ENCODE results near the gene NPRL2.
A peak's percentile ranks its signal among the peaks of the same experiment; 100 is the strongest.

NPRL2 gene

DNA sequence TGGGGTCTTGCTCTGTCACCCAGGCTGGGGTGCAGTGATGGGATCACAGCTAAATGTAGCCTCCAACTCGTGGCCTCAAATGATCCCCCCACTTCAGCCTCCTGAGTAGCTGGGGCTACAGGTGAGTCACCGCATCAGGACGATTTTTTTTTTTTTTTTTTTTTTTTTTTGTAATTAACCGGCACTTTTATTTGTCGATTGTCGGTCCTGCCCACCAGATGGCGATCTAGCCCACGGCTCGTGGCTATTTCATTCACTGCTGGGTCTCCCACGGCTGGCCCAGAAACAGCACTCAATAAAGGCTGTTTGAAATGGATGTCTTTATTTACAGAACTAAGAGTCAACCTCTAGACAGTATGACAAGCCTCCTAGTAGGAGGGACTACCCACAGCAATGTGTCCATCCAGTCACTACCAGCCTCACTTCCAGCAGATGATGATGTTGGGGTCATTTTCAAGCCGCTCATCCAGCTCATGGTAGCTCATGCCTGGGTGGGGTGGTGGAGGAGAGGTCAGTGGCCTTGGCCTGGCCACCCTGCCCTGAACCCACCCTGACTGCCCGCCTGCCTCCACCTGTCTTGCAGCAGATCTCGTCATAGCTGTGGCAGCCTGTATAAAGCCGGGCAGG, 3.3 kb downstream of the NPRL2 start:
- H3K9ac ChIP-seq (ENCODE audit: low read depth, low read length), result no peak overlapping the region
- H3K4me1 ChIP-seq (ENCODE audit: insufficient read depth, low read length), result no peaks in the 10 kb centered on the region
- no peaks in the 10 kb centered on the region for H3K9me3 ChIP-seq (ENCODE audit: control insufficient read depth, insufficient read depth, low read length)
- H3K36me3 ChIP-seq (ENCODE audit: insufficient read depth, low read length), result no peaks in the 10 kb centered on the region

- Histone ChIP-seq H3K9ac (ENCODE audit: low read depth, low read length) (peak within 1 kb of the TSS; percentile 58; the same call in 1 of the 2 replicates), H3K9me3 (ENCODE audit: control insufficient read depth, insufficient read depth, low read length) (no peaks in the 10 kb centered on the region), H3K4me1 (ENCODE audit: insufficient read depth, low read length) (no peaks in the 10 kb centered on the region), H3K36me3 (ENCODE audit: insufficient read depth, low read length) (no peaks in the 10 kb centered on the region)
These were observed 4.9 kb downstream of the NPRL2 start, which contains the start of gene ZMYND10 for GRCh38 chr3:50345586-50346234. Gene ZMYND10, minus strand, starts transcription at chr3:50345732. Its CDS starts 153 bp downstream, at chr3:50345579.

GRCh38 chr3:50345008-50345407, 5.6 kb downstream of the NPRL2 start:
- Histone ChIP-seq H3K4me1 (ENCODE audit: insufficient read depth, low read length) (no peaks in the 10 kb centered on the region), H3K9me3 (ENCODE audit: control insufficient read depth, insufficient read depth, low read length) (no peaks in the 10 kb centered on the region), H3K36me3 (ENCODE audit: insufficient read depth, low read length) (no peaks in the 10 kb centered on the region), H3K9ac (ENCODE audit: low read depth, low read length) (peak overlapping the region; percentile 58; the same call in 1 of the 2 replicates)

DNA sequence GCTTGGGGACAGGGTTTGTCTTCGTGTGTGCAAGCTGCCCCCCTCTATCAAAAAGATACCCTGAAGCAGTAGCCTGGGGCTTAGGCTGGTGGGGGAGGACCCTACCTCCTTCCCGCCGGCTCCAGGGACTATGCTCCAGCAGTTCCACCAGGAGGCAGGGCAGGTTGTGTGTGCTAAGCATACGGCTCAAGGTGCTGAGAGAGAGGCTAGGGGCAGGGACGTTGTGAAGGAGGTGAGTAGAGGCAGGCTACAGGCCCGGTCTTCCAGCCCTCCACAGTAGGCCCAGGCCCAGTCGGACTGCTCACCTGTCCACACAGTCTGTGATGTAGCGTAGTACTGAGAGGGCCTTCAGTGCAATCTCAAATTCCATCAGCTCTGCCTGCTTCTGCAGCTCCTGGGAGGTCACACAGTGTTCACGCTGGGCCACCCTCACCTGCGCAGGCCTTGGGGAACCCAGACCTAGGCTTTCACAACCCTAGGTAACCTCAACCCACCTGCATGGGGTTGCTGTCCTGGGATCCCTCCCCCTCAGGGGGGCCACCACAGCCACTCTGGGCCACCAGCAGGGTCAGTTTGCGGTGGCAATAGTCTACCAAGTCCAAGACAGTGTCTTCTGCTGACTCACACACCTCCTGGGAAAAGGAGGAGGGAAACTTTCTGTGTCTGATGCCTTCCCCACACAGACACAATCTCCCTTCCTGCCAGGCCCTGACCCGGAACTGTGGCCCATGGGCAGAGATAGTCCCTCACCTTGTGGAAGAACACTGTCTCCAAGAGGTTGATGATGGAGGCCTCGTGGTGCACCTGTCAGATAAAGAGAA, 7.6 kb downstream of the NPRL2 start:
- no peak overlapping the region for H3K9ac ChIP-seq (ENCODE audit: low read depth, low read length)
- peaks cover 5% of the 10 kb centered on the region for H3K4me1 ChIP-seq (ENCODE audit: insufficient read depth, low read length)
- H3K36me3 ChIP-seq (ENCODE audit: insufficient read depth, low read length), result no peaks in the 10 kb centered on the region
- H3K9me3 ChIP-seq (ENCODE audit: control insufficient read depth, insufficient read depth, low read length), result no peaks in the 10 kb centered on the region

DNA sequence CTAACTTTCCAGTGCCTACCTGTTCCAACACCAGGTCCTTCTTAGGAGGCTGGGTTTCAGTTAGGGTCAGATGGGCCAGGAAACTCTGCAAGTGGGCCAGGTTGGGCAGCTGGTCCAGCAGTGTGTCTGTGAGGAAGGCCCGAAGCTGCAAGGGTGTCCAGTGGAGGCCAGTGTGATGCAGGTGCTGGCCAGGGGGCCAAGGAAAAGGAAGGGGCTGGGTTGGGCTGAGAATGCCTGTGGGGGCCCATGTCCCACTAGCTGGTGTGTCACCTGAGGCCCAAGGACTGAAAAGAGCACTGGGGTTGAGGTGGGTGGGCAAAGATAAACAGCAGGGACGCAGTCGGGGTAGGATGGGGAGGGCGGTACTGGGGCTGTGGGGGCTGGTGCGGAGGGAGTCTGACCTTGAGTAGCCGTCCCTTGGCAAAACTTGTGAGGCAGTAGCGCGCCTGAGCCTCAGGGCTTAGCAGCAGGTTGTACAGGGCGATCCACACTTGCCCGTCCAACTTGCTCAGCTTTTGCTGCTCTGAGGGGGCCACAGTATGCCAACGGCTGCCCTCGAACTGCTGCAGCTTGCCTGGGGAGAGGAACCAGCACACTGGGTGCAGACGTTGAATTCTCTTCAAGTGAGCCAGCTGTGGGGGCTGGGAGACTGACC, 8.5 kb downstream of the NPRL2 start:
- H3K4me1 ChIP-seq (ENCODE audit: insufficient read depth, low read length), result peaks cover 5% of the 10 kb centered on the region
- no peaks in the 10 kb centered on the region for H3K9me3 ChIP-seq (ENCODE audit: control insufficient read depth, insufficient read depth, low read length)
- no peak overlapping the region for H3K9ac ChIP-seq (ENCODE audit: low read depth, low read length)
- no peaks in the 10 kb centered on the region for H3K36me3 ChIP-seq (ENCODE audit: insufficient read depth, low read length)

DNA sequence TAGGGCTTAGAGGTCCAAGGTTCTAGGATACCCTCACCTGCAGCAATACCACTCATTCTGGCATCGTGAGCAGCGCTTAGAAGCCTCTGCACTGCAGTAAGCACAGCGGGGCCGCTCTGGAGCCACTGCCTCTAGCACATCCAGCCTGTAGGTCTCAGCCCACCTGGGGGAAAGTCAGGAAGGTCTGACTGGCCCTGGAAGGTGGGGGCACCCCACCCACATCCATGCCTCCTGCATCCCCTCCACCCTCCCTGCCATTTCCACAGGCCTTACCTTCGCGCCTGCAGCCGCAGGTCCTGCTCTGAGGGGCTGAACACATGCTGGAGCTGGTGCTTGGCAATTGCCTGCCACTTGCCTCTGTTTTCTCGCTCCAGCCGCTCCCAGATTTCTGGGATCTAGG, 9.0 kb downstream of the NPRL2 start:
- Histone ChIP-seq H3K9ac (ENCODE audit: low read depth, low read length) (no peak overlapping the region), H3K9me3 (ENCODE audit: control insufficient read depth, insufficient read depth, low read length) (no peaks in the 10 kb centered on the region), H3K4me1 (ENCODE audit: insufficient read depth, low read length) (peaks cover 5% of the 10 kb centered on the region), H3K36me3 (ENCODE audit: insufficient read depth, low read length) (no peaks in the 10 kb centered on the region)

- no peaks in the 10 kb centered on the region for H3K9me3 ChIP-seq (ENCODE audit: control insufficient read depth, insufficient read depth, low read length)
- peak within 1 kb of the TSS; percentile 65 for H3K9ac ChIP-seq (ENCODE audit: low read depth, low read length)
These were observed 9.9 kb downstream of the NPRL2 start, which contains the start of gene RASSF1 for GRCh38 chr3:50340448-50341329. Gene RASSF1, minus strand, starts transcription at chr3:50340836. Its CDS starts 31 bp downstream, at chr3:50340805.

DNA sequence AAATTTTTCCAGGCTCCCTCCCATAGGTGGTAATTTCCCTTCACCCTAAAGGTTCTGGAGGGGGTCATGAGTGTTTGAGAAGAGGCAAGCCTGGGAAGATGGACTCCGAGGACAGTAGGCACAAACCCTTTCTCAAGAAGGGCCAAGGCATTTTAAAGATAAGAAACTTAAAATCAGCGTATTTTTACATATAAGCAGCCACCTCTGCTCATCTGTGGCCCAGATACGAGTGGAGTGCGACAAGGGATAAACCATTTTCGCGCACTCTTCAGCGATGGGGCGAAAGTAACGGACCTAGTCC, 10.5 kb downstream of the NPRL2 start:
- no peaks in the 10 kb centered on the region for H3K9me3 ChIP-seq (ENCODE audit: control insufficient read depth, insufficient read depth, low read length)
- no peaks in the 10 kb centered on the region for H3K36me3 ChIP-seq (ENCODE audit: insufficient read depth, low read length)
- peaks cover 5% of the 10 kb centered on the region for H3K4me1 ChIP-seq (ENCODE audit: insufficient read depth, low read length)
- peak overlapping the region; percentile 65; the same call in 1 of the 2 replicates for H3K9ac ChIP-seq (ENCODE audit: low read depth, low read length)

More at GRCh38 chr3:50340448-50341329, 9.9 kb downstream of the NPRL2 start, which contains the start of gene RASSF1:
- Histone ChIP-seq H3K36me3 (ENCODE audit: insufficient read depth, low read length) (no peaks in the 10 kb centered on the region), H3K4me1 (ENCODE audit: insufficient read depth, low read length) (peaks cover 5% of the 10 kb centered on the region)

DNA sequence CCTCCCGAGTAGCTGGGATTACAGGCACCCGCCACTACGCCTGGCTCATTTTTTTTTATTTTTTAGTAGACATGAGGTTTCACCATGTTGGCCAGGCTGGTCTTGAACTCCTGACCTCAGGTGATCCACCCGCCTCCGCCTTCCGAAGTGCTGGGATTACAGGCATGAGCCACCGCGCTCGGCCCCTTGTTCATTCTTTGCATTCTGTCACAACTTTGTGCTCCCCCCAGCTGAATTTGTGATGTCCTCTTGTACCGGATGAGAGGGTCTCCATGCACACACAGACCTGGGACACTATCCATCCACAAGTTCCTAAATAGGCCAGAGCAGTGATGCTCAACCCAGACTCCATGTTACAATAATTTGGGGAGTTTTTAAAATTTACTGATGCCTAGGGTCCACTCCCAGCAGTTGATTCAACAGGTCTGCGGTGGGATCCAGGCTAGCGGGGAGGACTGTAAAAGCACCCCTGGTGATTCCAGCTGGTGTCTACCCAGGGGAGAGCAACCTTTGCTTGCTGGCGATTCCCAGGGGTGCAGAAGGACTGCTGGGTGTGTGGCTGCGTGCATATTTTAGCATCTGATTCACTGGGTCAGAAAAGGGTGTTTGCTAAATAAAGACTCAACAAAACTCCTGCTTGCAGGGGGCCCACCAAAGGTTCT, 11.0 kb downstream of the NPRL2 start:
- peaks cover 5% of the 10 kb centered on the region for H3K4me1 ChIP-seq (ENCODE audit: insufficient read depth, low read length)

GRCh38 chr3:50338965-50339364, 11.6 kb downstream of the NPRL2 start:
- Histone ChIP-seq H3K36me3 (ENCODE audit: insufficient read depth, low read length) (peaks cover 2% of the 10 kb centered on the region; the same call in 1 of the 2 replicates), H3K9ac (ENCODE audit: low read depth, low read length) (no peak overlapping the region), H3K4me1 (ENCODE audit: insufficient read depth, low read length) (peaks cover 5% of the 10 kb centered on the region), H3K9me3 (ENCODE audit: control insufficient read depth, insufficient read depth, low read length) (no peaks in the 10 kb centered on the region)

More for the DNA sequence above, 11.0 kb downstream of the NPRL2 start:
- Histone ChIP-seq H3K9ac (ENCODE audit: low read depth, low read length) (peak overlapping the region; percentile 65; the same call in 1 of the 2 replicates), H3K9me3 (ENCODE audit: control insufficient read depth, insufficient read depth, low read length) (no peaks in the 10 kb centered on the region), H3K36me3 (ENCODE audit: insufficient read depth, low read length) (no peaks in the 10 kb centered on the region)

GRCh38 chr3:50337175-50337861, 13.3 kb downstream of the NPRL2 start:
- Histone ChIP-seq H3K36me3 (ENCODE audit: insufficient read depth, low read length) (peaks cover 4% of the 10 kb centered on the region), H3K9ac (ENCODE audit: low read depth, low read length) (peak overlapping the region; percentile 87), H3K4me1 (ENCODE audit: insufficient read depth, low read length) (peaks cover 5% of the 10 kb centered on the region), H3K9me3 (ENCODE audit: control insufficient read depth, insufficient read depth, low read length) (no peaks in the 10 kb centered on the region)

DNA sequence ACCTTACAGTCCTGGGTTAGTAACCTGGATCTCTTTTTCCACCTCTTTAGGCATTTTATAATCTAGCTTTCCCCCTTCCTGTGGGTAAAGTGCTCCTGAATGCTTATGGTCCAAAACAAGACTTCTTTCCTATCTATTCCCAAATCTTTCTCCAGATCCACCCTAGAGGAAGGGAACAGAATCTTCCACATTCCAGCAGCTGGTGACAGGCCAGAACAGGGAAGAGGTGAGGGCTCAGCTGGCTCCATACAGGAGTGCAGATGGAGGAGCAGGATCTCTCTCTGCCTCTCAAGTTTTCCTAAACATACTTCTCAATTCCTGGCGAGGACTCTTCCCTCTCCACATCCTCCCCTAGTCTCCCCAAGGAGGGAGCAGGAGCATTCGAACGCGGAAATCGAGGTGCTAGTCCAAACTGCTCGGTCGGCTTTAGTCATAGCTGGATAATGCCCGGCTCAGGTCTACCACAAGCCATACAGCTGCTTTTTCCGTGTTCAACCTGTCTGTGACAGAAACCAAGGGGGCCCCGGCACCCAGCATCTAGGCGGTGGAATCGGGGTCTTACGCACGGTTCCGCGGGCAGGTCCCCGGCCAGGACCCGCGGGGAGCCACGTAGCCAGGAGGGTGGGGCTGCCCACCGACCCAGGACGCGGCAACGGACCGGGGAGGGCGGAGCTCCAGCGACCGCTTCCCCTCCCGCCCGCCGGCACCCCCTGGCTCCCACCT, 14.0 kb downstream of the NPRL2 start:
- peaks cover 5% of the 10 kb centered on the region for H3K4me1 ChIP-seq (ENCODE audit: insufficient read depth, low read length)
- no peaks in the 10 kb centered on the region for H3K9me3 ChIP-seq (ENCODE audit: control insufficient read depth, insufficient read depth, low read length)
- peaks cover 4% of the 10 kb centered on the region for H3K36me3 ChIP-seq (ENCODE audit: insufficient read depth, low read length)

More for the DNA sequence above, 14.0 kb downstream of the NPRL2 start:
- peak overlapping the region; percentile 87 for H3K9ac ChIP-seq (ENCODE audit: low read depth, low read length)

All from ES-I3 (cell line).